ENCODE results near the gene SLC43A1. TPM values are rescaled to one million over a fixed set of nuclear protein-coding genes. Genes with fewer than 3 reads are reported as not detected.

The SLC43A1 gene
- total and polyA plus RNA-seq, 2 of the 4 experiments (the other 2 are of a cell fraction), result 10.0 to 17.0 TPM

GRCh38 chr11:57497303-57498247, 17.9 kb downstream of the SLC43A1 start:
- Histone ChIP-seq H3K9me3 (ENCODE audit: control insufficient read depth, insufficient read depth, low read length) (no peaks in the 10 kb centered on the region), H3K4me3 (ENCODE audit: insufficient read depth, low read depth, low read length) (no peak overlapping the region), H3K4ac (ENCODE audit: low read depth, low read length) (no peak overlapping the region), H3K27ac (ENCODE audit: insufficient read depth, low read length) (no peak overlapping the region), H2BK5ac (ENCODE audit: low read depth, low read length, poor library complexity, severe bottlenecking) (no peak overlapping the region), H3K9ac (ENCODE audit: low read depth, low read length) (no peak overlapping the region), H4K91ac (ENCODE audit: insufficient read depth, low read depth, low read length) (no peak overlapping the region), H2AK5ac (ENCODE audit: low read depth, low read length) (no peak overlapping the region), H3K56ac (ENCODE audit: extremely low read depth, insufficient read depth, low read length) (no peak overlapping the region), H3K79me1 (ENCODE audit: low read depth in 1 of 2, low read length in 2 of 2) (peaks cover 3 to 14% of the 10 kb centered on the region in 2 experiments; a peak in 2 of 4 replicates), H3K36me3 (ENCODE audit: control insufficient read depth, insufficient read depth, low read length) (peaks cover 31% of the 10 kb centered on the region), H3K9me1 (ENCODE audit: insufficient read depth, low read length) (peaks cover 10% of the 10 kb centered on the region; the same call in 1 of the 2 replicates), H4K20me1 (ENCODE audit: insufficient read depth, low read length) (no peaks in the 10 kb centered on the region; the same call in 1 of the 2 replicates), H4K5ac (ENCODE audit: low read depth, low read length) (no peak overlapping the region), H3K23ac (ENCODE audit: low read depth, low read length) (no peak overlapping the region), H2AFZ (replicated peaks; ENCODE audit: low read length, poor library complexity) (peak overlapping the region; percentile 9), H2BK120ac (ENCODE audit: low read depth, low read length) (no peak overlapping the region), H3K4me1 (ENCODE audit: control insufficient read depth, insufficient read depth, low read length) (peaks cover 15% of the 10 kb centered on the region), H3K27me3 (ENCODE audit: control insufficient read depth, insufficient read depth, low read length) (no peaks in the 10 kb centered on the region), H4K8ac (ENCODE audit: low read depth in 2 of 2, low read length in 2 of 2) (no peak overlapping the region), H2BK20ac (ENCODE audit: low read depth, low read length) (no peak overlapping the region), H2BK15ac (ENCODE audit: low read depth, low read length) (no peak overlapping the region), H2AK9ac (replicated peaks; ENCODE audit: low read depth, low read length, poor library complexity) (peak overlapping the region; percentile 15), H3K4me2 (ENCODE audit: low read depth, low read length) (no peak overlapping the region), H3K14ac (replicated peaks; ENCODE audit: low read depth, low read length) (no peak overlapping the region), H3K18ac (ENCODE audit: low read depth, low read length) (no peak overlapping the region)
- intact Hi-C loops (cut with micrococcal nuclease) (no loop called here), in situ Hi-C loops (cut with MboI; ENCODE audit: low sequenced_read_pairs) (loop anchor here (10.0 to 25.0 kb wide), 2 partner anchors 147 to 1015 kb away; partner anchors contain the start of genes OR5B21 and YPEL4), dilution Hi-C loops (cut with HindIII; ENCODE audit: low sequenced_read_pairs, unreplicated experiment) (no loop called here)
- CTCF ChIA-PET, result no interaction called here
- DNase-seq (no peak), ATAC-seq (ENCODE audit: low read depth) (no peak)
- 86% methylated on average over 6 of the region's 15 CpGs; no CpG with 5 or more reads in 1 of the 2 experiments for WGBS, 2 experiments (ENCODE audit: extremely low coverage in 2 of 2, insufficient read length in 1 of 2)
- TF ChIP-seq CEBPB (IDR thresholded peaks at IDR 0.05; ENCODE audit: low read depth, low read length) (peak; percentile 62), MAFK (IDR thresholded peaks at IDR 0.05; ENCODE audit: low read depth, low read length) (no peak)
- TF ChIP-seq, protein P1, sequence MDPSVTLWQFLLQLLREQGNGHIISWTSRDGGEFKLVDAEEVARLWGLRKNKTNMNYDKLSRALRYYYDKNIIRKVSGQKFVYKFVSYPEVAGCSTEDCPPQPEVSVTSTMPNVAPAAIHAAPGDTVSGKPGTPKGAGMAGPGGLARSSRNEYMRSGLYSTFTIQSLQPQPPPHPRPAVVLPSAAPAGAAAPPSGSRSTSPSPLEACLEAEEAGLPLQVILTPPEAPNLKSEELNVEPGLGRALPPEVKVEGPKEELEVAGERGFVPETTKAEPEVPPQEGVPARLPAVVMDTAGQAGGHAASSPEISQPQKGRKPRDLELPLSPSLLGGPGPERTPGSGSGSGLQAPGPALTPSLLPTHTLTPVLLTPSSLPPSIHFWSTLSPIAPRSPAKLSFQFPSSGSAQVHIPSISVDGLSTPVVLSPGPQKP (IDR thresholded peaks at IDR 0.05; ENCODE audit: borderline replicate concordance, low read depth, low read length), result no peak
- no TSS peak for BruUV-seq (replicated peaks)
- POLR2A ChIA-PET (ENCODE audit: unreplicated experiment), result interaction anchor here (0.5 kb wide), 1 partner anchor 107 kb away, joined by 3 read pairs; no protein-coding TSS in a partner anchor
